A549 (cell line): Measurements from ENCODE around the gene BRCA2. TPM values are rescaled to one million over a fixed set of nuclear protein-coding genes. Genes with fewer than 3 reads are reported as not detected.

Source experiments
- ATAC-seq, 2 experiments: fragments of 200-7000 bp in 1 of 2; fragments of >200 bp in 1 of 2; cut with Nextera tagmentation in 1 of 2; cut with Tn5 transposase in 1 of 2; 3 replicates each; pipeline versions ENCODE4 v1.8.0 to v1.9.1; 2018 to 2020; ENCODE audit warnings: mild to moderate bottlenecking in 1 of 2, moderate library complexity in 1 of 2
- CTCF ChIA-PET: fragments of 300-600 bp; sonication (Branson Sonifier 250); formaldehyde crosslinking; extraction: SDS; loops from one replicate; lab custom pipeline; 2021; ENCODE audit warnings: antibody characterized with exemption, inconsistent platforms; lab: Yijun Ruan, JAX
- POLR2A ChIA-PET: fragments of 350-600 bp; formaldehyde crosslinking; extraction: SDS; loops from one replicate; lab custom pipeline; 2021; ENCODE audit warnings: antibody characterized with exemption, inconsistent platforms; lab: Yijun Ruan, JAX
- DNase-seq, 2 experiments: peaks; one replicate each; pipeline versions ENCODE4 v3.0.0 to v3.0.0-alpha.2; 2011 to 2016; ENCODE audit warnings: low read depth in 1 of 2, low spot score in 1 of 2
- FAIRE-seq: peaks from 2 replicates; lab custom pipeline; 2011; peaks lifted over from hg19 to GRCh38; lab: Jason Lieb, UNC
- H3K27ac ChIP-seq, 2 experiments: fragments of >200 bp; sonication (Bioruptor Twin); formaldehyde crosslinking; 3 replicates each; pipeline ENCODE4 v1.5.1; 2016 to 2017
- H3K4me1 ChIP-seq: fragments of >200 bp; sonication (Bioruptor Twin); formaldehyde crosslinking; 3 replicates; pipeline ENCODE4 v1.6.1; 2016
- H3K4me2 ChIP-seq: fragments of >200 bp; sonication (Bioruptor Twin); formaldehyde crosslinking; 3 replicates; pipeline ENCODE4 v1.6.1; 2016
- H3K4me3 ChIP-seq: fragments of >200 bp; sonication (Bioruptor Twin); formaldehyde crosslinking; 3 replicates; pipeline ENCODE4 v1.5.1; 2016
- H3K9me3 ChIP-seq: fragments of >200 bp; sonication (Bioruptor Twin); formaldehyde crosslinking; 3 replicates; pipeline ENCODE4 v1.6.1; 2016
- CBX2 ChIP-seq: fragments of 200-600 bp; sonication (generic); IDR thresholded peaks from 2 replicates; pipeline ENCODE4 v1.6.1; 2016; ENCODE audit warnings: low read depth, mild to moderate bottlenecking, borderline replicate concordance
- CBX8 ChIP-seq: fragments of 200-600 bp; sonication (generic); IDR thresholded peaks from 2 replicates; pipeline ENCODE4 v1.6.1; 2016
- EHF ChIP-seq: fragments of 250-450 bp; sonication (Bioruptor Pico); IDR thresholded peaks from 2 replicates; pipeline ENCODE4 v1.5.0; 2020; ENCODE audit warnings: mild to moderate bottlenecking
- EHMT2 ChIP-seq: fragments of 200-600 bp; sonication (generic); IDR thresholded peaks from 2 replicates; pipeline ENCODE4 v1.6.1; 2016; ENCODE audit warnings: antibody characterized with exemption, low read depth, mild to moderate bottlenecking, moderate library complexity
- EP300 ChIP-seq, 2 experiments: fragments of >200 bp; sonication (Bioruptor Twin); formaldehyde crosslinking; IDR thresholded peaks; 2 replicates in 1 of 2; 3 replicates in 1 of 2; pipeline ENCODE4 v1.6.1; 2016 to 2017
- FOSB ChIP-seq: fragments of 250-450 bp; sonication (Bioruptor Pico); IDR thresholded peaks from 2 replicates; pipeline ENCODE4 v1.5.0; 2020; ENCODE audit warnings: mild to moderate bottlenecking, moderate library complexity
- HDAC2 ChIP-seq: fragments of 200-600 bp; sonication (generic); IDR thresholded peaks from 2 replicates; pipeline ENCODE4 v1.6.1; 2016
- HEYL ChIP-seq: fragments of 250-450 bp; sonication (Bioruptor Pico); IDR thresholded peaks from 2 replicates; pipeline ENCODE4 v1.8.0; 2021; ENCODE audit warnings: mild to moderate bottlenecking, moderate library complexity
- HOXA7 ChIP-seq: fragments of 250-450 bp; sonication (Bioruptor Pico); IDR thresholded peaks from 2 replicates; pipeline ENCODE4 v1.5.0; 2020; ENCODE audit warnings: mild to moderate bottlenecking, moderate library complexity
- JUN ChIP-seq, 2 experiments: fragments of >200 bp; sonication (Bioruptor Twin); formaldehyde crosslinking; IDR thresholded peaks; 2 replicates in 1 of 2; 3 replicates in 1 of 2; pipeline ENCODE4 v1.6.1; 2016 to 2017
- KDM1A ChIP-seq: fragments of 200-600 bp; sonication (generic); IDR thresholded peaks from 2 replicates; pipeline ENCODE4 v1.6.1; 2016; ENCODE audit warnings: low read depth, mild to moderate bottlenecking
- KDM5A ChIP-seq: fragments of 200-600 bp; sonication (generic); IDR thresholded peaks from 2 replicates; pipeline ENCODE4 v1.6.1; 2016; ENCODE audit warnings: antibody characterized with exemption, mild to moderate bottlenecking
- MYC ChIP-seq: IDR thresholded peaks from 2 replicates; pipeline ENCODE4 v1.6.1; 2012; ENCODE audit warnings: mild to moderate bottlenecking, inconsistent platforms, low read length, improper control_type of control experiment, borderline replicate concordance
- NPAS2 ChIP-seq: fragments of 250-450 bp; sonication (Bioruptor Pico); IDR thresholded peaks from 2 replicates; pipeline ENCODE4 v1.8.0; 2022; ENCODE audit warnings: mild to moderate bottlenecking, moderate library complexity, borderline replicate concordance
- PHF8 ChIP-seq: fragments of 200-600 bp; sonication (generic); IDR thresholded peaks from 2 replicates; pipeline ENCODE4 v1.6.1; 2016; ENCODE audit warnings: low read depth, mild to moderate bottlenecking, antibody characterized with exemption, moderate library complexity, borderline replicate concordance
- POLR2A ChIP-seq: IDR thresholded peaks from 2 replicates; pipeline ENCODE4 v1.6.1; 2012; ENCODE audit warnings: mild to moderate bottlenecking, low read length
- POLR2AphosphoS2 ChIP-seq: conservative IDR thresholded peaks from 2 replicates; pipeline ENCODE4 v1.6.1; 2012; ENCODE audit warnings: low read length, improper control_type of control experiment, inconsistent platforms
- RARB ChIP-seq: fragments of 250-450 bp; sonication (Bioruptor Pico); IDR thresholded peaks from 2 replicates; pipeline ENCODE4 v1.8.0; 2021; ENCODE audit warnings: mild to moderate bottlenecking, moderate library complexity
- RFX5 ChIP-seq: fragments of 450-650 bp; IDR thresholded peaks from 2 replicates; pipeline ENCODE4 v1.7.1; 2014; ENCODE audit warnings: antibody characterized with exemption, mild to moderate bottlenecking, moderate library complexity
- SMC3 ChIP-seq: fragments of >200 bp; sonication (Bioruptor Twin); formaldehyde crosslinking; IDR thresholded peaks from 3 replicates; pipeline ENCODE4 v1.6.1; 2018; ENCODE audit warnings: inconsistent platforms
- SREBF2 ChIP-seq: fragments of 450-650 bp; IDR thresholded peaks from 2 replicates; pipeline ENCODE4 v1.6.1; 2014; ENCODE audit warnings: mild to moderate bottlenecking, moderate library complexity
- ZSCAN20 ChIP-seq: fragments of 250-450 bp; sonication (Bioruptor Pico); IDR thresholded peaks from 2 replicates; pipeline ENCODE4 v1.8.0; 2022; ENCODE audit warnings: mild to moderate bottlenecking, moderate library complexity
- WGBS: methylation state at CpG from one replicate; pipeline ENCODE4 v1.1.6; 2017; ENCODE audit errors: missing lambda C conversion rate; 5-methylcytosine and 5-hydroxymethylcytosine counted together
- polyA plus RNA-seq, 4 experiments: library from polyadenylated mRNA; depleted of rRNA in 3 of 4; stranded (reverse); fragments of >200 nt; fragmentation: RNase III in 1 of 4; extraction: RNeasy Plus Mini Kit Qiagen cat#74134 plus additional on column Dnase treatment in 1 of 4; gene quantifications; 2 replicates in 3 of 4; 3 replicates in 1 of 4; pipeline ENCODE4 v1.2.3, GENCODE V29; 2011 to 2017
- TF ChIP-seq, protein P1 (sequence below): fragments of 200-600 bp; sonication (generic); IDR thresholded peaks from 2 replicates; pipeline ENCODE4 v1.6.1; 2016; ENCODE audit warnings: antibody characterized with exemption, mild to moderate bottlenecking, moderate library complexity
- TF ChIP-seq, protein P2 (sequence below): fragments of >200 bp; sonication (Bioruptor Twin); formaldehyde crosslinking; IDR thresholded peaks from 3 replicates; pipeline ENCODE4 v1.6.1; 2016
- TF ChIP-seq, protein P3 (sequence below): IDR thresholded peaks from 2 replicates; pipeline ENCODE4 v1.6.1; 2012; ENCODE audit warnings: low read depth, borderline replicate concordance
- TF ChIP-seq, protein P4 (sequence below): fragments of 250-450 bp; sonication (Bioruptor Pico); IDR thresholded peaks from 2 replicates; pipeline ENCODE4 v1.5.0; 2021; ENCODE audit warnings: mild to moderate bottlenecking, moderate library complexity, borderline replicate concordance

The BRCA2 gene
- polyA plus RNA-seq, 2 of the 4 experiments (the other 2 are of a cell fraction), result 2.6 to 4.6 TPM

DNA sequence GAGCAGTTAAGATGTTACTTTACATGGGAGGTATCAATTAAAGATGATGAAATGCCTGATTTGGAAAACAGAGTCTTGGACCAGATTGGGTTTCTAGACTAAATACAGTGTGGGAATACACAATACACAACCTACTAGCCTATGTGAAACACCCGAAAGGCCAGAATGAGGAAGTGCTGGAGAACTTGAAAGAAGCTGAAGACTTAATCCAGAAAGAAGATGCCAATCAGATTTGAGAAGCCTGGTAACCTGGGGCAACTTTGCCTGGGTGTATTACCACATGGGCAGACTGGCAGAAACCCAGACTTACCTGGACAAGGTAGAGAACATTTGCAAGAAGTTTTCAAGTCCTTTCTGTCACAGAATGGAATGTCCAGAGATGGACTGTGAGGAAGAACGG lies 69.4 kb downstream of the BRCA2 start:
- no peak overlapping the region for H3K27ac ChIP-seq
- CTCF ChIA-PET, result no interaction called here
- TF ChIP-seq EHMT2 (no peak), POLR2AphosphoS2 (no peak), EP300 (IDR thresholded peaks at IDR 0.05) (no peak), JUN (IDR thresholded peaks at IDR 0.05) (no peak), FOSB (CRISPR knock-in tag) (no peak), SMC3 (no peak)
- TF ChIP-seq, protein P1, sequence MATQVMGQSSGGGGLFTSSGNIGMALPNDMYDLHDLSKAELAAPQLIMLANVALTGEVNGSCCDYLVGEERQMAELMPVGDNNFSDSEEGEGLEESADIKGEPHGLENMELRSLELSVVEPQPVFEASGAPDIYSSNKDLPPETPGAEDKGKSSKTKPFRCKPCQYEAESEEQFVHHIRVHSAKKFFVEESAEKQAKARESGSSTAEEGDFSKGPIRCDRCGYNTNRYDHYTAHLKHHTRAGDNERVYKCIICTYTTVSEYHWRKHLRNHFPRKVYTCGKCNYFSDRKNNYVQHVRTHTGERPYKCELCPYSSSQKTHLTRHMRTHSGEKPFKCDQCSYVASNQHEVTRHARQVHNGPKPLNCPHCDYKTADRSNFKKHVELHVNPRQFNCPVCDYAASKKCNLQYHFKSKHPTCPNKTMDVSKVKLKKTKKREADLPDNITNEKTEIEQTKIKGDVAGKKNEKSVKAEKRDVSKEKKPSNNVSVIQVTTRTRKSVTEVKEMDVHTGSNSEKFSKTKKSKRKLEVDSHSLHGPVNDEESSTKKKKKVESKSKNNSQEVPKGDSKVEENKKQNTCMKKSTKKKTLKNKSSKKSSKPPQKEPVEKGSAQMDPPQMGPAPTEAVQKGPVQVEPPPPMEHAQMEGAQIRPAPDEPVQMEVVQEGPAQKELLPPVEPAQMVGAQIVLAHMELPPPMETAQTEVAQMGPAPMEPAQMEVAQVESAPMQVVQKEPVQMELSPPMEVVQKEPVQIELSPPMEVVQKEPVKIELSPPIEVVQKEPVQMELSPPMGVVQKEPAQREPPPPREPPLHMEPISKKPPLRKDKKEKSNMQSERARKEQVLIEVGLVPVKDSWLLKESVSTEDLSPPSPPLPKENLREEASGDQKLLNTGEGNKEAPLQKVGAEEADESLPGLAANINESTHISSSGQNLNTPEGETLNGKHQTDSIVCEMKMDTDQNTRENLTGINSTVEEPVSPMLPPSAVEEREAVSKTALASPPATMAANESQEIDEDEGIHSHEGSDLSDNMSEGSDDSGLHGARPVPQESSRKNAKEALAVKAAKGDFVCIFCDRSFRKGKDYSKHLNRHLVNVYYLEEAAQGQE, result no peak
- TF ChIP-seq, protein P2, sequence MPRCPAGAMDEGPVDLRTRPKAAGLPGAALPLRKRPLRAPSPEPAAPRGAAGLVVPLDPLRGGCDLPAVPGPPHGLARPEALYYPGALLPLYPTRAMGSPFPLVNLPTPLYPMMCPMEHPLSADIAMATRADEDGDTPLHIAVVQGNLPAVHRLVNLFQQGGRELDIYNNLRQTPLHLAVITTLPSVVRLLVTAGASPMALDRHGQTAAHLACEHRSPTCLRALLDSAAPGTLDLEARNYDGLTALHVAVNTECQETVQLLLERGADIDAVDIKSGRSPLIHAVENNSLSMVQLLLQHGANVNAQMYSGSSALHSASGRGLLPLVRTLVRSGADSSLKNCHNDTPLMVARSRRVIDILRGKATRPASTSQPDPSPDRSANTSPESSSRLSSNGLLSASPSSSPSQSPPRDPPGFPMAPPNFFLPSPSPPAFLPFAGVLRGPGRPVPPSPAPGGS, result no peak
- no peaks in the 10 kb centered on the region for H3K4me1 ChIP-seq
- ATAC-seq (no peak), FAIRE-seq (no peak), DNase-seq (no peak)
- no peak overlapping the region for H3K4me3 ChIP-seq
- POLR2A ChIA-PET, result no interaction called here
- no peaks in the 10 kb centered on the region for H3K9me3 ChIP-seq
- WGBS, result 94% methylated on average over 2 of the region's 2 CpGs
- no peak overlapping the region for H3K4me2 ChIP-seq

DNA sequence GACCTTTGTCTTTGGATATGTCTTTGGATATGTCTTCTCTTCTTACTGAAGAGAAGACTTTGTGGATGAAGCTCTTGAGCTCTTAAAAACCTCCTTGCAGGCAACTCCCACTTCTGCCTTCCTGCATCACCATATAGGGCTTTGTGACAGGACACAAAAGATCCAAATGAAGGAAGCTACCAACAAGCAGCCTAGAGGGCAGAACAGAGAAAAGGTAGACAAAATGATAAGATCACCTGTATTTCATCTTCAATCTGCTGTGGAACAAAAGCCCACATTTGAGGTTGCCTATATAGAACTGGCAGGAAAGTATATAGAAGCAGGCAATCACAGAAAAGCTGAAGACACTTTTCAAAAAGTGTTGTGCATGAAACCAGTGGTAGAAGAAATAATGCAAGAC lies 70.1 kb downstream of the BRCA2 start:
- Histone ChIP-seq H3K9me3 (no peaks in the 10 kb centered on the region), H3K4me1 (no peaks in the 10 kb centered on the region), H3K27ac (no peak overlapping the region), H3K4me3 (no peak overlapping the region), H3K4me2 (no peak overlapping the region)
- ATAC-seq (no peak), DNase-seq (no peak), FAIRE-seq (no peak)
- ChIA-PET POLR2A (no interaction called here), CTCF (no interaction called here)
- TF ChIP-seq POLR2A (no peak), HOXA7 (CRISPR knock-in tag) (no peak), CBX2 (no peak), HDAC2 (no peak), KDM1A (no peak), EP300 (IDR thresholded peaks at IDR 0.05) (no peak), NPAS2 (no peak), EHF (CRISPR knock-in tag) (no peak)

DNA sequence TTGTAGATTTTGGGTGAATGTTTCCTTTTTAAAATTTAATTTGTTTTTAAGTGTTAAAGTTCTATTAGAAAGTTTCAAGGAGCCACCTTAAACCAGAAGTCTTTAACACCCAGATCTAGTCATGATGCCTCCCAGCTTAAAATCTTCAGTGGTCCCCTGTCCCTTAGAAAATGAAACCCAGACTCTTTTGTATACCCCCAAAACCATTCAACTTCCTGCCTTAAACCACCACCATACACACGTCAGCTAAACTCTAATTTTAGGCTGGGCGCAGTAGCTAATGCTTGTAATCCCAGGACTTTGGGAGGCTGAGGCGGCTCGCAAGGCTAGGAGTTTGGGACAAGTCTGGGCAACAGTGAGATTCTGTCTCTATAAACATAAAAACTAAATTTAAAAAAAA lies 74.7 kb downstream of the BRCA2 start:
- no peaks in the 10 kb centered on the region for H3K4me1 ChIP-seq
- no peak overlapping the region for H3K4me3 ChIP-seq
- FAIRE-seq (no peak), ATAC-seq (no peak), DNase-seq (no peak)
- ChIA-PET POLR2A (no interaction called here), CTCF (no interaction called here)
- H3K9me3 ChIP-seq, result no peaks in the 10 kb centered on the region
- H3K27ac ChIP-seq, result no peak overlapping the region
- H3K4me2 ChIP-seq, result no peak overlapping the region
- 91% methylated on average over 4 of the region's 4 CpGs for WGBS
- TF ChIP-seq KDM5A (no peak), HEYL (no peak), EHMT2 (no peak), CBX8 (no peak), POLR2AphosphoS2 (no peak), SMC3 (no peak), MYC (no peak), HOXA7 (CRISPR knock-in tag) (no peak), RARB (CRISPR knock-in tag) (no peak), SREBF2 (no peak), RFX5 (no peak), PHF8 (no peak), ZSCAN20 (no peak)
- TF ChIP-seq, protein P3, sequence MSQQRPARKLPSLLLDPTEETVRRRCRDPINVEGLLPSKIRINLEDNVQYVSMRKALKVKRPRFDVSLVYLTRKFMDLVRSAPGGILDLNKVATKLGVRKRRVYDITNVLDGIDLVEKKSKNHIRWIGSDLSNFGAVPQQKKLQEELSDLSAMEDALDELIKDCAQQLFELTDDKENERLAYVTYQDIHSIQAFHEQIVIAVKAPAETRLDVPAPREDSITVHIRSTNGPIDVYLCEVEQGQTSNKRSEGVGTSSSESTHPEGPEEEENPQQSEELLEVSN, result no peak
- TF ChIP-seq, protein P1, result no peak
- TF ChIP-seq, protein P4, sequence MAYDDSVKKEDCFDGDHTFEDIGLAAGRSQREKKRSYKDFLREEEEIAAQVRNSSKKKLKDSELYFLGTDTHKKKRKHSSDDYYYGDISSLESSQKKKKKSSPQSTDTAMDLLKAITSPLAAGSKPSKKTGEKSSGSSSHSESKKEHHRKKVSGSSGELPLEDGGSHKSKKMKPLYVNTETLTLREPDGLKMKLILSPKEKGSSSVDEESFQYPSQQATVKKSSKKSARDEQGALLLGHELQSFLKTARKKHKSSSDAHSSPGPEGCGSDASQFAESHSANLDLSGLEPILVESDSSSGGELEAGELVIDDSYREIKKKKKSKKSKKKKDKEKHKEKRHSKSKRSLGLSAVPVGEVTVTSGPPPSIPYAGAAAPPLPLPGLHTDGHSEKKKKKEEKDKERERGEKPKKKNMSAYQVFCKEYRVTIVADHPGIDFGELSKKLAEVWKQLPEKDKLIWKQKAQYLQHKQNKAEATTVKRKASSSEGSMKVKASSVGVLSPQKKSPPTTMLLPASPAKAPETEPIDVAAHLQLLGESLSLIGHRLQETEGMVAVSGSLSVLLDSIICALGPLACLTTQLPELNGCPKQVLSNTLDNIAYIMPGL (CRISPR knock-in tag), result no peak
